ACC112 (cell line): Measurements from ENCODE around the gene MYOZ1.
"Not testable (repeated sequence)": the region's sequence is repeated elsewhere in the genome, so short reads cannot be mapped to it uniquely, and the experiment has no call there.

Source experiments
- H2AFZ ChIP-seq: fragments of 200-600 bp; sonication (generic); one replicate; pipeline ENCODE4 v1.6.0; 2017; ENCODE audit warnings: antibody characterized with exemption, low read length; ENCODE audit not compliant: unreplicated experiment
- H3K27ac ChIP-seq: fragments of 200-600 bp; sonication (generic); 2 replicates; pipeline ENCODE4 v1.5.1; 2014; ENCODE audit warnings: low read depth, mild to moderate bottlenecking, antibody characterized with exemption, low read length, moderate library complexity
- H3K27me3 ChIP-seq: fragments of 200-600 bp; sonication (generic); 2 replicates; pipeline ENCODE4 v1.6.1; 2014; ENCODE audit warnings: mild to moderate bottlenecking, antibody characterized with exemption, low read length, moderate library complexity, mixed read lengths; ENCODE audit not compliant: insufficient read depth
- H3K36me3 ChIP-seq: fragments of 200-600 bp; sonication (generic); 2 replicates; pipeline ENCODE4 v1.6.1; 2016; ENCODE audit warnings: mild to moderate bottlenecking, antibody characterized with exemption, low read length, moderate library complexity, mixed read lengths; ENCODE audit not compliant: insufficient read depth
- H3K4me1 ChIP-seq: fragments of 200-600 bp; sonication (generic); one replicate; pipeline ENCODE4 v1.6.1; 2016; ENCODE audit warnings: low read length, mixed read lengths; ENCODE audit not compliant: insufficient read depth, unreplicated experiment, control insufficient read depth
- H3K4me3 ChIP-seq: fragments of 200-600 bp; sonication (generic); 2 replicates; pipeline ENCODE4 v1.5.1; 2014; ENCODE audit warnings: mild to moderate bottlenecking, low read depth, low read length
- H3K79me2 ChIP-seq: fragments of 200-600 bp; sonication (generic); one replicate; pipeline ENCODE4 v1.6.0; 2016; ENCODE audit warnings: low read length; ENCODE audit not compliant: control insufficient read depth, unreplicated experiment, insufficient read depth

MYOZ1 gene

GRCh38 chr10:73641328-73642060 lies at the start of gene MYOZ1:
MYOZ1 (minus strand) TSS chr10:73641474; CDS start chr10:73640017, 1,457 bp downstream.
- H3K36me3 ChIP-seq, result no peaks in the 10 kb centered on the region
- no peak within 1 kb of the TSS for H3K4me3 ChIP-seq
- no peak within 1 kb of the TSS for H3K27ac ChIP-seq
- no peak within 1 kb of the TSS for H2AFZ ChIP-seq
- H3K79me2 ChIP-seq, result no peaks in the 10 kb centered on the region
- no peaks in the 10 kb centered on the region for H3K4me1 ChIP-seq
- no peaks in the 10 kb centered on the region for H3K27me3 ChIP-seq

- not testable (repeated sequence) for H3K27ac ChIP-seq
These were observed 49.5 kb upstream of the MYOZ1 start for GRCh38 chr10:73690755-73691154.

GRCh38 chr10:73689596-73689995 lies 48.3 kb upstream of the MYOZ1 start:
- H3K4me3 ChIP-seq, H3K4me1 ChIP-seq, H3K27me3 ChIP-seq, H3K27ac ChIP-seq, H3K36me3 ChIP-seq, H2AFZ ChIP-seq, H3K79me2 ChIP-seq: not testable (repeated sequence)

More at GRCh38 chr10:73690755-73691154, 49.5 kb upstream of the MYOZ1 start:
- not testable (repeated sequence) for H3K79me2 ChIP-seq, H3K36me3 ChIP-seq, H3K4me1 ChIP-seq, H3K27me3 ChIP-seq, H3K4me3 ChIP-seq, H2AFZ ChIP-seq

- H3K4me3 ChIP-seq, H3K36me3 ChIP-seq, H3K4me1 ChIP-seq, H3K27ac ChIP-seq, H3K27me3 ChIP-seq, H2AFZ ChIP-seq, H3K79me2 ChIP-seq: not testable (repeated sequence)
These were observed 46.4 kb upstream of the MYOZ1 start for GRCh38 chr10:73687641-73688040.

GRCh38 chr10:73674546-73674945 lies 33.3 kb upstream of the MYOZ1 start:
- H3K79me2 ChIP-seq, H3K4me3 ChIP-seq, H2AFZ ChIP-seq, H3K4me1 ChIP-seq, H3K27ac ChIP-seq, H3K36me3 ChIP-seq, H3K27me3 ChIP-seq: not testable (repeated sequence)

GRCh38 chr10:73668378-73668777 lies 27.1 kb upstream of the MYOZ1 start:
- H3K4me1 ChIP-seq, H2AFZ ChIP-seq, H3K4me3 ChIP-seq, H3K36me3 ChIP-seq, H3K27ac ChIP-seq, H3K79me2 ChIP-seq, H3K27me3 ChIP-seq: not testable (repeated sequence)

GRCh38 chr10:73666153-73666809 lies 25.0 kb upstream of the MYOZ1 start:
- H3K27ac ChIP-seq, H3K79me2 ChIP-seq, H3K4me3 ChIP-seq: not testable (repeated sequence)

GRCh38 chr10:73665581-73665980 lies 24.3 kb upstream of the MYOZ1 start:
- H2AFZ ChIP-seq, H3K79me2 ChIP-seq, H3K27me3 ChIP-seq, H3K4me3 ChIP-seq, H3K36me3 ChIP-seq, H3K27ac ChIP-seq: not testable (repeated sequence)
- H3K4me1 ChIP-seq, result peaks cover 11% of the 10 kb centered on the region

More at GRCh38 chr10:73666153-73666809, 25.0 kb upstream of the MYOZ1 start:
- H2AFZ ChIP-seq, H3K36me3 ChIP-seq, H3K27me3 ChIP-seq, H3K4me1 ChIP-seq: not testable (repeated sequence)

- H3K36me3 ChIP-seq, H3K79me2 ChIP-seq, H2AFZ ChIP-seq, H3K27ac ChIP-seq, H3K27me3 ChIP-seq, H3K4me3 ChIP-seq: not testable (repeated sequence)
- peaks cover 11% of the 10 kb centered on the region for H3K4me1 ChIP-seq
These were observed 23.1 kb upstream of the MYOZ1 start for GRCh38 chr10:73664156-73665040.

GRCh38 chr10:73663621-73664020 lies 22.3 kb upstream of the MYOZ1 start:
- H3K27ac ChIP-seq, H3K36me3 ChIP-seq, H2AFZ ChIP-seq, H3K4me3 ChIP-seq, H3K27me3 ChIP-seq, H3K79me2 ChIP-seq: not testable (repeated sequence)
- peaks cover 11% of the 10 kb centered on the region for H3K4me1 ChIP-seq
